Measurements from ENCODE around the gene GSS. TPM values are rescaled to one million over a fixed set of nuclear protein-coding genes. Genes with fewer than 3 reads are reported as not detected.

The GSS gene
- total RNA-seq, 2 donors from 2014 or later = 36.5 to 40.5 TPM

DNA sequence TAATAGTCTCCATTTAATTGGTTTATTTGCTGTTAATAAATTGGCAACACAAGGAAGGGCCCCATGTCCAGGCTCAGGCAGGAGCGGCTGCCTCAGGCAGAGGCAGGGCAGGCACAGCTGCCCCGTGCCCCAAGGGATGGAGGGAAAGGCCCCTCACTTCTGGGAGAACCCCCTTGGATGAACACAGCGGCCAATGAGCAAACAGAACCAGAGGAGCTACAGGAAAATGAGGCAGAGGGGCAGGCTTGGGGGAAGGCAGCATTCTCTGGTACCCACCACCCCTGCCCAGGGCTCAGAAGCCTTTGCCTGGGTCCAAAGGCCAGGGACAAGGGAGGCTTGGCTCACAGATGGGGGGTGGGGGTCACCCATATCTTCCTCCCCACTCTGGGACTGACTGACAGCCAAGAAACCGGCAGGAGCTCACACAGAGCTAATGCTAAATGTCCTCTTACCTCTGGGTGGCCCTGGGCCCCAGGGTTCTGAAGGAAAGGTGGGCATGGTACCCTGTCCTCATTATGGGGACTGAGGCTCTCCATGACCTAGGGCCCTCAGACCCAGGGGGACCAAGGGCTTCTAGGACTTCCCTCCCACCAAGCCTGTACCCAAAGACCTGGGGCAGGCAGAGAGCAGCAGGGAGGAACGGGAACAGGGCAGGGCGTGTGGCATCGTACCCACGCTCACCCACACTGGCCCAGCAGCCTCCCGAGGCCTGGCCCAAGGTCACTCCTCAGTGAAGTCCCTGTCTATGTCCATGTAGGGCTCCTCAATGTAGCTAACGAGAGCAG lies 47.0 kb upstream of the GSS start:
- ATAC-seq (ENCODE audit: insufficient number of reproducible peaks, low FRiP score, low read depth) (no peak), DNase-seq (ENCODE audit: low spot score) (no peak)
- peaks cover 86% of the 10 kb centered on the region for H3K36me3 ChIP-seq

DNA sequence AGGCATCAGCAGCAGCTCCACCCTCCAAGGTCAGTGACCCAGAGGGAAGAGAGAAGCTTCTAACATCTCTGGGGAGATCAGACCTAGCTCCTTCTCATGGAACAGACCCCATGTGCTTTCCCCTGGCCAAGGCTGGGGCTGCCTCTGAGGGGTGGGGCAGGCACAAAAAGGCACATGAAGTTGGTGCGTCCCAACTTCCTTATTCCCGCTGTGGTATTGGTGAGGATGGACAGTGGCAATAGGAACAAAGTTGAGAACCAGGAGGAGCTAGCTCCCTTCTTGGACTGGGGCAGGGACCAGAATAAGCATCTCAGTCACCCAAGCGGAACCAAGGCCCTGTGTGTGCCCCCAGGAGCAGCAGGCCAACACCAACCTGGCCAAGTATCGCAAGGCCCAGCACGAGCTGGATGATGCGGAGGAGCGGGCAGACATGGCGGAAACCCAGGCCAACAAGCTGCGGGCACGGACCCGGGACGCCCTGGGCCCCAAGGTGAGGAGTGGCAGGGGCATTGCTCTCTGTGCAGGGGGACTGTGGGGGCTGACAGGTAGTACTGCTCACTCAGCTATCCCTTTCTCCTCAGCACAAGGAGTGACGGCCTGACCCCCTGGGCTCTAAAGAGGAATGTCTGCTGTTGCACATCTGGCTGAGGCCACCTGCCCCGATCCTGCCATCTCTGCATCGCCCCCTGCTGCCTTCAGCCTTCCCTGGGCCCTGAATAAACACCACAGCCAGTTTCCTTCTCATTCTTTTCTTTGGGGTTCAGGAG lies 46.2 kb upstream of the GSS start:
- Histone ChIP-seq H3K4me1 (ENCODE audit: control insufficient read depth in 1 of 2, low read depth in 2 of 2) (no peaks in the 10 kb centered on the region), H3K4me3 (no peak overlapping the region), H3K36me3 (peaks cover 80% of the 10 kb centered on the region), H3K27ac (no peak overlapping the region), H3K27me3 (replicated peaks; ENCODE audit: insufficient read depth) (no peaks in the 10 kb centered on the region), H3K9me3 (no peaks in the 10 kb centered on the region)
- ATAC-seq (ENCODE audit: insufficient number of reproducible peaks, low FRiP score, low read depth) (no peak), DNase-seq (ENCODE audit: low spot score) (no peak)
- TF ChIP-seq, protein P1, sequence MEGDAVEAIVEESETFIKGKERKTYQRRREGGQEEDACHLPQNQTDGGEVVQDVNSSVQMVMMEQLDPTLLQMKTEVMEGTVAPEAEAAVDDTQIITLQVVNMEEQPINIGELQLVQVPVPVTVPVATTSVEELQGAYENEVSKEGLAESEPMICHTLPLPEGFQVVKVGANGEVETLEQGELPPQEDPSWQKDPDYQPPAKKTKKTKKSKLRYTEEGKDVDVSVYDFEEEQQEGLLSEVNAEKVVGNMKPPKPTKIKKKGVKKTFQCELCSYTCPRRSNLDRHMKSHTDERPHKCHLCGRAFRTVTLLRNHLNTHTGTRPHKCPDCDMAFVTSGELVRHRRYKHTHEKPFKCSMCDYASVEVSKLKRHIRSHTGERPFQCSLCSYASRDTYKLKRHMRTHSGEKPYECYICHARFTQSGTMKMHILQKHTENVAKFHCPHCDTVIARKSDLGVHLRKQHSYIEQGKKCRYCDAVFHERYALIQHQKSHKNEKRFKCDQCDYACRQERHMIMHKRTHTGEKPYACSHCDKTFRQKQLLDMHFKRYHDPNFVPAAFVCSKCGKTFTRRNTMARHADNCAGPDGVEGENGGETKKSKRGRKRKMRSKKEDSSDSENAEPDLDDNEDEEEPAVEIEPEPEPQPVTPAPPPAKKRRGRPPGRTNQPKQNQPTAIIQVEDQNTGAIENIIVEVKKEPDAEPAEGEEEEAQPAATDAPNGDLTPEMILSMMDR (IDR thresholded peaks at IDR 0.05) = no peak

More for the DNA sequence above, 47.0 kb upstream of the GSS start:
- Histone ChIP-seq H3K27me3 (replicated peaks; ENCODE audit: insufficient read depth) (no peaks in the 10 kb centered on the region), H3K4me3 (no peak overlapping the region), H3K9me3 (no peaks in the 10 kb centered on the region), H3K27ac (no peak overlapping the region), H3K4me1 (ENCODE audit: control insufficient read depth in 1 of 2, low read depth in 2 of 2) (no peaks in the 10 kb centered on the region)
- TF ChIP-seq, protein P1 (IDR thresholded peaks at IDR 0.05) = no peak

DNA sequence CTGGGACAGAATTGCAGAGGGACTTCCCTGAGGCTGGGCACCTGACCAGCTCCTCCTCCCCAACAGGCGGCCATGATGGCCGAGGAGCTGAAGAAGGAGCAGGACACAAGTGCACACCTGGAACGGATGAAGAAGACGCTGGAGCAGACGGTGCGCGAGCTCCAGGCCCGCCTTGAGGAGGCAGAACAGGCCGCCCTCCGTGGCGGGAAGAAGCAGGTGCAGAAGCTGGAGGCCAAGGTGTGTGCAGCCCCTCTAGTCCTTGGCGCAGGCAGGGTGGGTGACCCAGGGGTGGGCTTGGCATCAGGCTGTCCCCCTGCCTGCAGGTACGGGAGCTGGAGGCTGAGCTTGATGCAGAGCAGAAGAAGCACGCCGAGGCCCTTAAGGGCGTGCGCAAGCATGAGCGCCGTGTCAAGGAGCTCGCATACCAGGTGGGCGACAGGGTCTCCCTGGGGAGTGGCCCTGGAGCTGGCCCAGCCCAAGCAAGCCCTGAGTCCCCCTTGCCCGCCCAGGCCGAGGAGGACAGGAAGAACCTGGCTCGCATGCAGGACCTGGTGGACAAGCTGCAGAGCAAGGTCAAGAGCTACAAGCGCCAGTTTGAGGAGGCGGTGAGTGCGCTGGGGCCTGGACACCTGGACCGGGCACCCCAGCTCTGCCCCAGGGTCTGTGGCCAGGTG lies 45.5 kb upstream of the GSS start:
- Histone ChIP-seq H3K9me3 (no peaks in the 10 kb centered on the region), H3K36me3 (peaks cover 81% of the 10 kb centered on the region), H3K27ac (no peak overlapping the region), H3K4me1 (ENCODE audit: control insufficient read depth in 1 of 2, low read depth in 2 of 2) (no peaks in the 10 kb centered on the region), H3K27me3 (replicated peaks; ENCODE audit: insufficient read depth) (no peaks in the 10 kb centered on the region), H3K4me3 (no peak overlapping the region)
- TF ChIP-seq, protein P1 (IDR thresholded peaks at IDR 0.05) = no peak
- no peak for ATAC-seq (ENCODE audit: insufficient number of reproducible peaks, low FRiP score, low read depth)
- no peak for DNase-seq (ENCODE audit: low spot score)

DNA sequence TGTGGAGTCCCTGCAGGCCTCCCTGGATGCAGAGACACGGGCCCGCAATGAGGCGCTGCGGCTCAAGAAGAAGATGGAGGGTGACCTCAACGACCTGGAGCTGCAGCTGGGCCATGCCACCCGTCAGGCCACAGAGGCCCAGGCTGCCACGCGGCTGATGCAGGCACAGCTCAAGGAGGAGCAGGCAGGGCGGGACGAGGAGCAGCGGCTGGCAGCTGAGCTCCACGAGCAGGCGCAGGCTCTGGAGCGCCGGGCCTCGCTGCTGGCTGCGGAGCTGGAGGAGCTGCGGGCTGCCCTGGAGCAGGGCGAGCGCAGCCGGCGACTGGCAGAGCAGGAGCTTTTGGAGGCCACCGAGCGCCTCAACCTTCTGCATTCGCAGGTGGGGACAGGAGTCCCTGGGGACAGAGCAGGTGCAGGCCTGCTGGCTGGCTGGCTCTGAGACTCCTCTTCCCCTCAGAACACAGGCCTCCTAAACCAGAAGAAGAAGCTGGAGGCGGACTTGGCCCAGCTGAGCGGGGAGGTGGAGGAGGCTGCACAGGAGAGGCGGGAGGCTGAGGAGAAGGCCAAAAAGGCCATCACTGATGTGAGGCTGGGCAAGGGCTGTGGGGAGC lies 44.8 kb upstream of the GSS start:
- DNase-seq (ENCODE audit: low spot score) = no peak
- peaks cover 83% of the 10 kb centered on the region for H3K36me3 ChIP-seq
- H3K27ac ChIP-seq = no peak overlapping the region
- TF ChIP-seq, protein P1 (IDR thresholded peaks at IDR 0.05) = no peak
- no peaks in the 10 kb centered on the region for H3K4me1 ChIP-seq (ENCODE audit: control insufficient read depth in 1 of 2, low read depth in 2 of 2)
- H3K9me3 ChIP-seq = no peaks in the 10 kb centered on the region
- ATAC-seq (ENCODE audit: insufficient number of reproducible peaks, low FRiP score, low read depth) = no peak
- H3K4me3 ChIP-seq = no peak overlapping the region
- no peaks in the 10 kb centered on the region for H3K27me3 ChIP-seq (replicated peaks; ENCODE audit: insufficient read depth)
